B cell (primary cell): Measurements from ENCODE around the gene SLC25A13.

Experiments used
- EZH2 ChIP-seq: IDR thresholded peaks from 2 replicates; pipeline ENCODE4 v1.6.1; 2012; ENCODE audit warnings: borderline replicate concordance, low read depth, mild to moderate bottlenecking, moderate library complexity, low read length; ENCODE audit not compliant: insufficient read depth, poor library complexity, severe bottlenecking
- TF ChIP-seq, protein P1 (sequence below): fragments of 200-600 bp; IDR thresholded peaks from one replicate; pipeline ENCODE4 v1.8.0; 2022; ENCODE audit warnings: antibody characterized with exemption, mild to moderate bottlenecking

DNA sequence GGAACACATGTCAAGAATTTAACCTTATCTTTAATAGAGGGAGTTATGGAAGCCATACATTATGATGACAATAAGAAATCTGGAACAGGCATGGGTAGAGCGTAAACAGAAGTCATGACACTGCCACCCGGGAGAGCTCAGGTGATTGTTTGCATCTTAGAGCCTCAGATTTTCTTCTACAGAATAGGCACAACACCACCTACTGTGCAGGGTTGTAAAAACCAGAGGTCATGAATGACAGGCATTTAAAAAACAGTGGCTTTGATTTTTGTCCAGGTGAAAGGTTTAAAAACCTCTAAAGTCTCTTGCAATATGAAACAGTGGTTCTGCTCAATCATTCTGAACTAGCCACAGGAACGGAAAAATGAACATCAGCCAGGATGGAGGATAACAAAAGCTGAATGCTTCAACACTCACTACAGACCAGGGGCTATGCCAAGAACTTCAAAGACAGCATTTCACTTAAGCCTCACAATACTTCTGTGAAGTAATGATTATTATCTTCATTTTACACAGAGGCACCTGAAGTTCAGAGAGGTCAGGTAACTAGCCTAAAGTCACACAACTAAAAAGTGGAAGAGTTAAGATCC lies 123.8 kb downstream of the SLC25A13 start:
- TF ChIP-seq, protein P1, sequence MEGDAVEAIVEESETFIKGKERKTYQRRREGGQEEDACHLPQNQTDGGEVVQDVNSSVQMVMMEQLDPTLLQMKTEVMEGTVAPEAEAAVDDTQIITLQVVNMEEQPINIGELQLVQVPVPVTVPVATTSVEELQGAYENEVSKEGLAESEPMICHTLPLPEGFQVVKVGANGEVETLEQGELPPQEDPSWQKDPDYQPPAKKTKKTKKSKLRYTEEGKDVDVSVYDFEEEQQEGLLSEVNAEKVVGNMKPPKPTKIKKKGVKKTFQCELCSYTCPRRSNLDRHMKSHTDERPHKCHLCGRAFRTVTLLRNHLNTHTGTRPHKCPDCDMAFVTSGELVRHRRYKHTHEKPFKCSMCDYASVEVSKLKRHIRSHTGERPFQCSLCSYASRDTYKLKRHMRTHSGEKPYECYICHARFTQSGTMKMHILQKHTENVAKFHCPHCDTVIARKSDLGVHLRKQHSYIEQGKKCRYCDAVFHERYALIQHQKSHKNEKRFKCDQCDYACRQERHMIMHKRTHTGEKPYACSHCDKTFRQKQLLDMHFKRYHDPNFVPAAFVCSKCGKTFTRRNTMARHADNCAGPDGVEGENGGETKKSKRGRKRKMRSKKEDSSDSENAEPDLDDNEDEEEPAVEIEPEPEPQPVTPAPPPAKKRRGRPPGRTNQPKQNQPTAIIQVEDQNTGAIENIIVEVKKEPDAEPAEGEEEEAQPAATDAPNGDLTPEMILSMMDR = no peak
- TF ChIP-seq EZH2 = no peak
